ENCODE data around the gene PROZ.

The PROZ gene

GRCh38 chr13:113182046-113182445 lies 23.6 kb downstream of the PROZ start:
- no peak for DNase-seq

GRCh38 chr13:113183450-113184129 lies 25.1 kb downstream of the PROZ start:
- DNase-seq, result no peak

DNA sequence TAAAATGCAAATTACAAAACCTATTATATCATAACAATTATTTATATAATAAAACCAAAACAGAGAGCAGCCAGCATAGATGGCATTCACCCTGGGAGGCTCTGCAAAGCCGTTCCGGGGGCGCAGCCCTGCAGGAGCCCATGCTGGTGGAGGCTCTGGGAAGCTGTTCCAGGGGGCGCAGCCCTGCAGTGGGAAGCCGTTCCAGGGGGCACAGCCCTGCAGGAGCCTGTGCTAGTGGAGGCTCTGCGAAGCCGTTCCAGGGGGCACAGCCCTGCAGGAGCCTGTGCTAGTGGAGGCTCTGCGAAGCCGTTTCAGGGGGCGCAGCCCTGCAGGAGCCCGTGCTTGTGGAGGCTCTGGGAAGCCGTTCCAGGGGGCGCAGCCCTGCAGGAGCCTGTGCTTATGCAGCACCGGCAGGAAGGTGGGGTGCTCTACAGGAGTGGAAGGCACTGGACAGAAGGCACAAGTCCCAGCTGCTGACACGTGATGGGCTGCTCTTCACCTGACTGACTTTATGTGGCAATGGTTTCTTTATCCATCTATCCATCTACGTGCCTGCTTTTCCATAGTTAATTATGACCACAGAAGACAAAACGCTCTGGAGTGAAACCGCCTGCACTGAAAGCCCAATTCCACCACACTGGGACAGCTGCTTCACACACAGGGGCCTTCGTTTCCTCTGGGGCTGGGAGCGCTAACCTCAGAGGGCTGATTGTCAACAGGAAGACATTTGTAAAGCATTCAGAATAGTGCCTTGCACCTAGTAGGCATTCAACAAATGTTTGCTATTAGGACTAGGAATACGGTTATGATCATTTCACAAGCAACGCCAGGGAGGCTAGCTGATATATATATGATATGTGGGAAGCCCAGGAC lies 26.4 kb downstream of the PROZ start:
- no peak for DNase-seq

- no peak for DNase-seq
Measured at GRCh38 chr13:113186061-113186900, 27.8 kb downstream of the PROZ start.

DNA sequence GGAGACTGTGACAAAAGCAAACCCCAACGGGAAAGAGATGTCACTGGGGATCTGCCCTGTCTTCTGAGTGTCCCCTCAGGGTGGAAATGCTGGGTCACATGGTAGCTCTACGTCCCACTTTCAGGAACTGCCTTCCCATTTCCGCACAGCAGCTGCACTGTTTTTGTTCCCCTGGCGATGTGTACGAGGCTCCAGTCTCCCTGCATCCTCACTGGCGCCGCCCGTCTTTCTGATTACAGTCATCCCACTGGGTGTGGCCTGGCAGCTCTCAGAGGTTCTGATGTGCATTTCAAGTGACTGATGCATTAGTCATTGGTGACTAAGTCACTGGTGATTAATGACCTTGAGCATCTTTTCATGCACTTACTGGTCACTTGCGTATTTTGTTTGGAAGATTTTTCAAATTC lies 28.8 kb downstream of the PROZ start:
- DNase-seq, result no peak

DNA sequence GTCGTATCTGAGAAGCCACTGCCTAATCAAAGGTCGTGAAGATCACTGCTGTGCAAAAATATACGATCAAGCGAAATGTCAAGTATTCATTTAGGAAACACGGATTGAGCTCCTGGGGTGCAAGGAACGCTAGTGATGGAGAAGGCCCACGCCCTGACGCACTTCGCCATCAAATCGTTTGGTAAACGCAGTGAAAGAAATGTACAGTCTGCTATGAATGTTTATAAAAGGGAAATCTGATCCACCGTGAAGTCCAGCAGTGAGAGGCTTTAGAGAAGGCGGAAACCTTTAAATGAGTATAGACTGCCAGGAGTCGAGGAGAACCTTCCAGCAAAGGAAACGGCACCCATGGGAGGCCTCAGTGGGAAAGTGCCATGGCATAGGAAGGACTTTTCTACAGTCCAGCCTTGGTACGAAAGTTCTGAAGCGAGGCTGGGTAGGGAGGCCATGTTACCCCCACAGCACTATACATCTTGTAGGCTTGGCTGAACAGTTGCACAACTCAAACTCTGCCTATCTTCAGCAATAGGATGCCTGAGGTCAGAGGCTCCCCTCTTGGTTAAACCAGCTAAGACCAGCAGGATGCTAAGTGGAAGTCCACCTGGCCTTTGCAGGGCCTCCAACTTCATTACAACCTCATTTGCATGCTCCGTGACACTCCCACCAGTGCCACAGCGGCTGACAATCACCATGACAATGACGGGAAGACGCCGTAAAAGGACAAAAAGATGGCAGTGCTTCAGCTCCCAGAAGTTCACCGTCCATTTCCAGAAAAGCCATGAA lies 29.6 kb downstream of the PROZ start:
- DNase-seq, result no peak

DNA sequence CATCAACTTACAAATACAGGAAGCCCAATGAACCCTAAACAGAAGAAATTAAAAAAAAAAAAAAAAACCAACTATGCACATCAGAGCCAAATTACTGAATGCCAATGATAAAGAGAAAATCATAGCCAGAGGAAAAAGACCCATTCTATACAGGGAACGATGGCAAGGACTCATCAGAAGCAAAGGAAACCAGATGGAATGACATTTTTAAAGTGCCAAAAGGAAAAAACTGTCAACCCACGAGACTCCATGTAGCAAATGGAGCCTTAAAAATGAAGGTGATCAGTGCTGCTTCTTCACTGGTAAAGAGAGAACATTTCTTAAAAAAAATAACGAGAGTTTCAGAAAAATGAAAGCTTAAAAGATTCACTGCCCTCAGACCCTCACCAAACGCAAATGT lies 31.7 kb downstream of the PROZ start:
- no peak for DNase-seq

DNA sequence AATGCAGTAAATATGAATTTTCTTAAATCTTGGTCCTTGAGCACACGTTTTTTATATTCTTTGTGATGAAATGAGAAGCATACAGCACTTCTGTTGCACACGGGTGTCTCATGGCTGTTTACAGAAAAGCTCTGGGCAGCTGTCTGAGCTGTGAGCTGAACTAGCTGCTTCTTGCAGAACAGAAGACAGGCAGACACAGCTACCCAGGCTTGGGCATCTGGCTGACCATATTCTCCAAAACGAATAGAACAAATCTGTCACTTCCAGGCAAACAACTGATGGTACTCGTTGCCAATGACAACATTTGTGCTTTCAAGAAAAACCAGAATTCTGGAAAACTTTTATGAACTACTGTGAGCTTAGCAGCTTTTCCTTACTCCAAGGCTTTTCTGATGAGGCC lies 33.8 kb downstream of the PROZ start:
- no peak for DNase-seq

DNA sequence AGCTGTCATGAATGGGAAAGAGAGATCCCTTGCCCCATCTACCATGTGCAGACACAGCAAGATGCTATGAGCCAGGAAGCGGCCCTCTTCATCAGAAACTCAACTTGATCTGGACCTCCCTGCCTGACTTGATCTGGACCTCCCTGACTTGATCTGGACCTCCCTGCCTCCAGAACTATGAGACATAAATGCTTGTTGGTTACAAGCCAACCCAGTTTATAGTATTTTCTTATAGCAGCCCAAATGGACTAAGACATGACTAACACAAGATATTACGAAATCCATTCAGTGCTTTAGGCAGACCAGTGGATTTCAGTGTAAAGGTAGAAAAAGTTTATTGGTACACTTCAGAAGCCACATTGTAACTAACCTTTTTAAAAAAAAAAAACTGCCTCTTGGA lies 34.5 kb downstream of the PROZ start:
- no peak for DNase-seq

DNA sequence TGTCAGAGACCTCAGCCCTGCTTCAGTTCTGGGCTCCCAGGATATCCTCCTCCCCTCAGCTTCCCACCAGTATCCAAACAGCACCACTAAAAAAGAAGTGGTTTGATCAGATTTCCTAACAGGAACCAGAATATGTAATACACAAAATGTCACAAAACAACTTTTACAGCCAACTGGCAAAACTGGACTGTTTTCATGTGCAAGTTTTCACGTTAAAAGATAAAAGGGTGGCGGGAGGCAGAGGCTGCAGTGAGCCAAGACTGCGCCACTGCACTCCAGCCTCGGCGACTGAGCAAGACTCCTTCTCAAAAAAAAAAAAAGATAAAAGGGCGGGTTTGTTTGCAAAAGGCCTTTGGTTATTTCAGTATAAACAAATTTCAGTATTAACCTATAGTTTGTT lies 36.9 kb downstream of the PROZ start:
- DNase-seq, result no peak

DNA sequence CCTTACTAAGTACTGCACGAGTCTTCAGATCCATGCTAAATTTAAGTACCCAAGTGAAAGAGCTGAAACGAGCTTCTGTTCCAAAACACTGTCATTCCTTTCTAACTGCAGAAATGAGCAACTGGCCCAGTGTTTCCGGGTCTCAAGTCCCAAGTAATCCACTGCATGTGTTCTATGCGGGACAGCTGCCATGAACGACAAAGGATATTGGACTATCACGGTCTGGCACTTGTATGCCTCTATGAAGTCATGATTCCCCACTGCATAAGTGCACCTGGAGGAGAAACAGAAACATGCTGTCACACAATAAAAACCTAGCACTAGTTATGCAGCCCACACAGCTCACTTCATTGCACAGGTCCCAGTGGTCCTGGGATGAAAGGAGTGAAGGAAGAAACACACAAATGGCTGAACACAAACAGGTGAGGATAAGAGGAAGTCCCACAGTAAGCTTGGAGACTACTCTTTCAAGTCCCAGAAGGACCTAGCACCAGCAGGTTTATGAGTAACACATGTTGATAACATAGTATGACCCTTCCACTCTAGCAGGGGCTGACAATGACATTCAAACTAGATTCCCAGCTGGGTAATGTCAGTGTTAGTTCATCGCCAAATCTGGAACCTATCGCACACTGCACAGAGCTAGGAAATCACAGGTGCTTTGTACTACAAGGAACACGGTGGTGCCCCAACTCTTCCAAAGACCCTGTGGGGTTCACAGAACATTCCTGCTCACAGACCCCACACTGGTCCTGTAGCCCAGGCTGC lies 38.7 kb downstream of the PROZ start:
- DNase-seq, result no peak

GRCh38 chr13:113201815-113202214 lies 43.4 kb downstream of the PROZ start:
- no peak for DNase-seq

DNA sequence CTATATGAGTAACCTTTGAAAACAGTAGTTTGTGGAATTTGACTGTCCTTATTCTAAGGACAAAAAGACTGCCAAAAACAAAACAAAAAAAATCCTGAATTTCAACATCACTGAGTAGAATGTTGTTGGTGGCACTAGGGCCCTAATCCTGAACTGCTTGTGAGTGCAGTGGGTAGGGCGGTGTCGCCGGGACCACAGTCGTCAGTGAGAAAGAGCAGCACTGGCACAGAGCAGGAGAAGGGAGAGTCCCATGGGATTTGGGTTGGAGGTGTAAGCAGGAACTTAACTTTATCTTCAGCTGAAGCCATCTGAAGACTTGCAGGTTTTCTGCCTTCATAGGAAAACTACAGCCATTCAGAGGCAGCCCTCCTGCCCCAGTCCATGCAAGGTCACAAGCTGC lies 44.5 kb downstream of the PROZ start:
- DNase-seq, result no peak

DNA sequence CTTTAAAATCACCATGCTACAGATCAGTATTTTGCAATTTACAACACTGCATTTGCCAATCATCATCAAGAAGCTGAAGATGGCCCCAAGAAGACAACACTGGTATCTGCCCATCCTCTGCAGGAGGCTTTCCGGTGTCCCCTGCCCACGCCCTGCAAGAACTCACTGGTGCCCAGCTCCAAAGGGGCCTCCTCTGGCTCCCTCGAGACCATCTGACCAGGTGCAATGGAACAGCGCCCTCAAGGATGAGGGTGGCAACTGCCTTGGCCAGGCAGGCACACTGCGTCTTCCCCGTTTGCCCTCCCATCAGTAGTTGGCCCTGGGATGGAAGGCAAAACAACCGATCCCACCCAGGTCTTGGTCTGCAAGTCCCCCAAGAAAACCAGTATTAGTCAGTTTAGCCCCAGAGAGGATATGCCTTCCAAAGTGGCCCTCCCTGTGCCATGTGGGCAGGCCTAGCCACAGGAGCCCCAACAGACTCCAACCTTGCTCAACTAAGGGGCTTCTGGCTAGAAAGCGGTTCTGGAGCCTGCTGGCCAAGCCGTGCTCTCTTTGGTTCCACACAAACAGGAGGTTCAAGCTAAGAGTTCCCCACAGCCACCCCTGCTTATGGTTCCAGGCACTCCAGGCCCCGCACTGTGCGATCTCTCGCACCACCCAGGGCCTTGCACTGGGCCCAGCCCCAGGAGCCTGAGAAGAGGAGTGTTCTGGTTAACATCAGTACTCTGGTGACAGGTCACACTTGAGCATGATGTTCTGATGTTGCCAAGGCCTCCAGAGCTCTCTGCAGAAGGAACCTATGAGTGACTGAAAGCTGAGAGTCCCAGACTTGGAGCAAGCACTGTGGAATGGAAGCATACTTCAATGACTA lies 45.3 kb downstream of the PROZ start:
- DNase-seq, result no peak

DNA sequence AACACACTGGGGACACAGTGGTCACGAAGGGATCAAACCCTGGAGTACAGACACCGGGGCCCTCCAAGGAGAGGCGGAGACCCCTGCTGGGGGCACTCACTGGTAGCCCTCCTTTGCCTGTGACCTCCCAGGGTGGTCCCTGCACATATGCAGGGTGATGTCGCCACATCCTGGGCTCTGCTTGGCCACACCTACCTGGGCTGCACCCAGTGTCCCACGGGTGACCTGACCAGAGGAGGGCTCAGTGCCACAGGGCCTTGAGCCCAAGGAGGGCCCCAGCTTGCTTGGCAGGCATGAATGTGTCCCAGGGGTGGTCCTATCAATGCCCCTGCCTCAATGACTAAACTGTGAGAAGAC lies 45.9 kb downstream of the PROZ start:
- DNase-seq, result no peak

DNA sequence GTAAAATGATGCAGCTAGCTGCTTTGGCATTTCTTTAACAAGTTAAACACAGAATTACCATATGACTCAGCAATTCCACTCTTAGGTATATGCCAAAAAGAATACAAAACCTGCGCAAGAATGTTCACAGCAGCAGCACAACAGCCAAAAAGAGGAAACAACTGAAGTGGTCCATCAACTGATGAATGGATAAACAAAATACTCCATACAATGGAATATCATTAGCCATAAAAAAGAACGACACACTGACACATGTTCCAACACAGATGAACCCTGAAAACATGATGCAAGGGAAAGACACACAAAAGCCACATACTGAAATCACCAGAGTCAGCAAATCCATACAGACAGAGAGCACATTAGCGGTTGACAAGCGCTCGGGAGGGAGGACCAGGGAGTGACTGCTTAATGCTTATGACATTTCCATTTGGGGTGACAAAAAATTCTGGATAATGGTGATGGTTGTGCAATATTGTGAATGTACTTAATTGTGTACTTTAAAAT lies 47.0 kb downstream of the PROZ start:
- DNase-seq, result no peak

- no peak for DNase-seq
Measured at GRCh38 chr13:113207460-113207859, 49.0 kb downstream of the PROZ start.

- DNase-seq, result no peak
Measured at GRCh38 chr13:113207890-113208420, 49.5 kb downstream of the PROZ start.

DNA sequence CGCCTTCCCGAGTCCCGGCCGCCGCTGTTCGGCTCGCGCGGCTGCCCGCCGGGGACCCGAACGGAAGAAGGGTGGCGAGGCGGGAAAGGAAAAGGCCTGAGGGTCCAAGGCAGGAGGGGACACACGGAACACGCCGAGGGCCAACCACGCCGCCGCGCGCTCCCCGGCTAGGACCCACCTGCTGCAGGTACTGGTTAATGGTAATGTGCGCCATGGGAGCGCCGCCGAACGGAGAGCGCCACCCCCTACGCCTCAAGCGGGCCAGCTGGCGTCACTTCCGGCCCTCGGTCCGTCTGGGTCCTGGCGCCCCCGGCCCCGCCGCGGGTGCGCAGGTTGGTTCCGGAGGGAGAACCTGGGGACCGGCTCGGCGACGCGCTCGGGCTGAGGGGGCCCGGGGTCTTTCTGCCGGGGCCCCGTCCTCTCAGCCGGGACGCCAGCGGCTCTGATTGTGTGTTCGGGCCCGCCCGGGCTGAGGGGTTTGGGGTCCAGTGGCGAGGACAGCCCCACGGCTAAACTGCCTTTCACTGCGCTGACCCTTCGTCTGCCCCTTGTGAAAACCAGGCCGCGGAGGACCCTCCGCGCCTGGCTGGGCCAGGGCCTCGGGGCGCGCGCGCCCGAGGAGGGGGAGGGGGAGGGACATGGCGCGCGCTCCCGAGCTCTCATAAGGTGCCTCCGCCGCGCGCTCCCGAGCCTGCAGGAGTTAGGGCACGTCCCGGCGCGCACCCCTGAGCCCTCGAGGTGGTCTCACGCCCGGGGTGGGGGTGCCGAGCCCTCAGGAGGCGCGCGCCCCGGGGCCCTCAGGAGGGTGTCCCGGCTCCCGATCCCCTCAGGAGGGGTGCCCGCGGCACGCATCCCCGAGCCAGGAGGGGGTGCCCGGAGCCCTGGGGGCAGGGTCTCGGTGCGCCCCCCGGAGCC lies 50.2 kb downstream of the PROZ start, which contains the start of gene PCID2:
Gene PCID2 (minus strand): TSS at position 249 of the 915 bp plus-strand sequence. CDS start 35 bp downstream, at position 214.
- DNase-seq, result peak; percentile 92
